Neural progenitor cell (in vitro differentiated cells): Measurements from ENCODE around the gene LELP1. TPM values are rescaled to one million over a fixed set of nuclear protein-coding genes. Genes with fewer than 3 reads are reported as not detected.

Experiments
- DNase-seq: peaks from one replicate; pipeline ENCODE4 v3.0.0-alpha.2; 2016; ENCODE audit warnings: low spot score
- H2AFZ ChIP-seq: fragments of 200-600 bp; sonication (generic); replicated peaks from 2 replicates; pipeline ENCODE4 v1.6.1; 2016; ENCODE audit warnings: antibody characterized with exemption
- H3F3A ChIP-seq: fragments of 200-600 bp; sonication (generic); 2 replicates; pipeline ENCODE4 v1.6.1; 2016; ENCODE audit warnings: antibody characterized with exemption, low read depth
- H3K27ac ChIP-seq: fragments of 200-600 bp; sonication (generic); 2 replicates; pipeline ENCODE4 v1.5.1; 2016; ENCODE audit warnings: mild to moderate bottlenecking
- H3K27me3 ChIP-seq: fragments of 200-600 bp; sonication (generic); 2 replicates; pipeline ENCODE4 v1.6.1; 2016; ENCODE audit warnings: mild to moderate bottlenecking, moderate library complexity
- H3K36me3 ChIP-seq: fragments of 200-600 bp; sonication (generic); 2 replicates; pipeline ENCODE4 v1.5.1; 2016
- H3K4me1 ChIP-seq: fragments of 200-600 bp; sonication (generic); 2 replicates; pipeline ENCODE4 v1.6.1; 2016; ENCODE audit warnings: mixed run types
- H3K4me2 ChIP-seq: fragments of 200-600 bp; sonication (generic); 2 replicates; pipeline ENCODE4 v1.6.1; 2016
- H3K4me3 ChIP-seq: fragments of 200-600 bp; sonication (generic); 2 replicates; pipeline ENCODE4 v1.5.1; 2016
- H3K79me2 ChIP-seq: fragments of 200-600 bp; sonication (generic); 2 replicates; pipeline ENCODE4 v1.6.1; 2016; ENCODE audit warnings: low read depth
- H3K9ac ChIP-seq: fragments of 200-600 bp; sonication (generic); 2 replicates; pipeline ENCODE4 v1.6.1; 2016
- H3K9me3 ChIP-seq: fragments of 200-600 bp; sonication (generic); 2 replicates; pipeline ENCODE4 v1.5.1; 2016; ENCODE audit warnings: low read depth
- H4K20me1 ChIP-seq: fragments of 200-600 bp; sonication (generic); 2 replicates; pipeline ENCODE4 v1.6.1; 2016; ENCODE audit warnings: low read depth
- H3K27ac Mint-ChIP-seq: 3 replicates; pipeline ENCODE4 v1.8.0; 2021; ENCODE audit warnings: mixed read lengths
- H3K27me3 Mint-ChIP-seq: 2 replicates; pipeline ENCODE4 v1.8.0; 2022; ENCODE audit warnings: low read depth, mild to moderate bottlenecking, inconsistent platforms, moderate library complexity, mixed read lengths; ENCODE audit not compliant: insufficient read depth
- H3K36me3 Mint-ChIP-seq: 3 replicates; pipeline ENCODE4 v1.8.0; 2021; ENCODE audit warnings: mixed read lengths
- H3K4me1 Mint-ChIP-seq: 3 replicates; pipeline ENCODE4 v1.8.0; 2021; ENCODE audit warnings: mixed read lengths
- H3K4me3 Mint-ChIP-seq: 3 replicates; pipeline ENCODE4 v1.8.0; 2021; ENCODE audit warnings: mild to moderate bottlenecking, moderate library complexity, mixed read lengths
- H3K9me3 Mint-ChIP-seq: 3 replicates; pipeline ENCODE4 v1.8.0; 2020; ENCODE audit warnings: mixed read lengths
- CTCF ChIP-seq: fragments of 200-600 bp; sonication (generic); IDR thresholded peaks from 2 replicates; pipeline ENCODE4 v1.5.1; 2017; ENCODE audit warnings: antibody characterized with exemption, mild to moderate bottlenecking
- EZH2 ChIP-seq: fragments of 200-600 bp; sonication (generic); IDR thresholded peaks from 2 replicates; pipeline ENCODE4 v1.6.1; 2017; ENCODE audit warnings: antibody characterized with exemption, mild to moderate bottlenecking, moderate library complexity
- EZH2phosphoT487 ChIP-seq: fragments of 200-600 bp; sonication (generic); IDR thresholded peaks from 2 replicates; pipeline ENCODE4 v1.6.1; 2017; ENCODE audit warnings: antibody characterized with exemption
- total RNA-seq: library from RNA; depleted of rRNA; stranded (reverse); fragments of >200 nt; gene quantifications from 2 replicates; pipeline ENCODE4 v1.2.3, GENCODE V29; 2015; ENCODE audit warnings: low replicate concordance

Gene LELP1
- total RNA-seq, 1 donor from 2014 or later: not detected

DNA sequence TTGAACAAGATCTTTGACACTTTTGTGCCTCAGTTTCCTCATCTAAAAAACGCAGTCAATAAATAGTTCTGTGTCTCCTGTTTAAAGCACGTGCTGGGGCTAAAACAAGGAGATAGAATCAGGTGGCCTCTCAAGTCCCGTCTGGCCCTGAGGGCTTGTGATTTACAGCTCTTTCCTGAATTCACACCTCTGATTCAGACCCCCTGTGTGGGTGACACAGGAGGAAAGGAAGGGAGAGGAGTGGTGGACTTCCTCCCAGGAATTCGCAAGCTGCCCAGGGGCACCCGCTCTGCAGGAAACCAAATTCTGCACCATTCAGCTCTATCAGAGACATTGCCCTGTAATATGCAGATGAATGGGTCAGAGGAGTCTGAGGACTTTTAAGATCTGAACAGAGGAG is 9.0 kb downstream of the LELP1 start:
- Histone ChIP-seq H3K4me2 (no peak overlapping the region), H3K79me2 (no peaks in the 10 kb centered on the region), H4K20me1 (no peaks in the 10 kb centered on the region), H3K27me3 (no peaks in the 10 kb centered on the region), H2AFZ (no peak overlapping the region), H3K4me3 (no peak overlapping the region), H3F3A (no peaks in the 10 kb centered on the region), H3K36me3 (no peaks in the 10 kb centered on the region), H3K9me3 (peaks cover 5% of the 10 kb centered on the region), H3K4me1 (no peaks in the 10 kb centered on the region), H3K9ac (no peak overlapping the region), H3K27ac (no peak overlapping the region)
- Mint-ChIP-seq H3K27ac (no peak overlapping the region), H3K4me3 (no peak overlapping the region), H3K27me3 (peaks cover 6% of the 10 kb centered on the region), H3K36me3 (no peaks in the 10 kb centered on the region), H3K9me3 (no peaks in the 10 kb centered on the region), H3K4me1 (peaks cover 12% of the 10 kb centered on the region)
- no peak for TF ChIP-seq EZH2
- TF ChIP-seq EZH2phosphoT487: no peak
- TF ChIP-seq CTCF: no peak
- no peak for DNase-seq

- Histone ChIP-seq H3K79me2 (no peaks in the 10 kb centered on the region), H3K4me2 (no peak overlapping the region), H3K9me3 (no peaks in the 10 kb centered on the region), H3K9ac (no peak overlapping the region), H3K27ac (no peak overlapping the region), H3F3A (no peaks in the 10 kb centered on the region), H3K4me3 (no peak overlapping the region), H4K20me1 (no peaks in the 10 kb centered on the region), H3K4me1 (no peaks in the 10 kb centered on the region), H3K27me3 (no peaks in the 10 kb centered on the region), H2AFZ (no peak overlapping the region), H3K36me3 (no peaks in the 10 kb centered on the region)
- Mint-ChIP-seq H3K36me3 (no peaks in the 10 kb centered on the region), H3K4me1 (peaks cover 12% of the 10 kb centered on the region), H3K9me3 (no peaks in the 10 kb centered on the region), H3K4me3 (no peak overlapping the region), H3K27me3 (peaks cover 4% of the 10 kb centered on the region), H3K27ac (no peak overlapping the region)
- no peak for TF ChIP-seq EZH2
- TF ChIP-seq EZH2phosphoT487: no peak
- TF ChIP-seq CTCF: no peak
- no peak for DNase-seq
These were observed 10.3 kb downstream of the LELP1 start for GRCh38 chr1:153213519-153213918.

GRCh38 chr1:153217212-153217611 is 14.0 kb downstream of the LELP1 start, which contains the start of gene PRR9:
PRR9 (plus strand) TSS chr1:153217584; CDS start chr1:153218145, 561 bp downstream.
- Mint-ChIP-seq H3K9me3 (no peaks in the 10 kb centered on the region), H3K4me1 (no peaks in the 10 kb centered on the region), H3K27ac (no peak within 1 kb of the TSS), H3K4me3 (no peak within 1 kb of the TSS), H3K36me3 (no peaks in the 10 kb centered on the region), H3K27me3 (peaks cover 10% of the 10 kb centered on the region)
- no peak for DNase-seq
- Histone ChIP-seq H3K36me3 (no peaks in the 10 kb centered on the region), H2AFZ (no peak within 1 kb of the TSS), H3K27me3 (no peaks in the 10 kb centered on the region), H3K79me2 (no peaks in the 10 kb centered on the region), H3K9me3 (no peaks in the 10 kb centered on the region), H3K4me2 (no peak within 1 kb of the TSS), H3K27ac (no peak within 1 kb of the TSS), H3K4me3 (no peak within 1 kb of the TSS), H4K20me1 (no peaks in the 10 kb centered on the region), H3F3A (no peaks in the 10 kb centered on the region), H3K9ac (no peak within 1 kb of the TSS), H3K4me1 (no peaks in the 10 kb centered on the region)
- TF ChIP-seq EZH2phosphoT487 (no peak), EZH2 (no peak), CTCF (no peak)
